Epithelial cell of esophagus (primary cell): ENCODE results near the gene FKBP9.

Experiments used
- DNase-seq: peaks from one replicate; pipeline ENCODE4 v3.0.0; 2010; ENCODE audit warnings: low read depth
- H3K4me3 ChIP-seq: 2 replicates; pipeline ENCODE4 v1.5.1; 2011; ENCODE audit warnings: mild to moderate bottlenecking, low read length, control low read depth
- CTCF ChIP-seq: IDR thresholded peaks from 2 replicates; pipeline ENCODE4 v1.5.1; 2011; ENCODE audit warnings: low read depth, mild to moderate bottlenecking, low read length, control low read depth, inconsistent platforms; ENCODE audit not compliant: insufficient read depth; ENCODE audit errors: missing control alignments

The FKBP9 gene

DNA sequence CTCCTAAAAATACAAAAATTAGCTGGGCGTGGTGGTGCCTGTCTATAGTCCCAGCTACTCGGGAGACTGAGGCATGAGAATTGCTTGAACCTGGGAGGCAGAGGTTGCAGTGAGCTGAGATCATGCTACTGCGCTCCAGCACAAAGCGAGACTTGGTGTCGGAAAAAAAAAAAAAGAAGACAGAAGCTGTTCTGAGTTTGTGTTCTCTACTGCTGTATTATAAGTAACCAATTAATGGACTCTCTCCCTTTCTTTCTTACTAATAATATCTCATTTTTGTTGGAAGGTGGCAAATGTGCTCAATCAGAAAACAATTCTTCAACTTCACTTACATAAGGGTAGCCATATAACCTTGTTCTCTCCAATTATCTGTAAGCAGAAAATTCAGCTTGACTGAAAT lies 97.9 kb downstream of the FKBP9 start:
- DNase-seq, result no peak
- TF ChIP-seq CTCF, result no peak
- no peak overlapping the region for H3K4me3 ChIP-seq
